H54 (cell line): ENCODE results near the gene GBA3.

Experiments
- DNase-seq: peaks from one replicate; pipeline ENCODE4 v3.0.0; 2011; ENCODE audit warnings: low spot score, mixed read lengths; ENCODE audit not compliant: insufficient read length
- FAIRE-seq: peaks from 3 replicates; lab custom pipeline; 2011; peaks lifted over from hg19 to GRCh38; lab: Jason Lieb, UNC
- POLR2A ChIP-seq: IDR thresholded peaks from 2 replicates; pipeline ENCODE4 v1.6.1; 2011; ENCODE audit warnings: low read depth, mild to moderate bottlenecking, low read length

The GBA3 gene

DNA sequence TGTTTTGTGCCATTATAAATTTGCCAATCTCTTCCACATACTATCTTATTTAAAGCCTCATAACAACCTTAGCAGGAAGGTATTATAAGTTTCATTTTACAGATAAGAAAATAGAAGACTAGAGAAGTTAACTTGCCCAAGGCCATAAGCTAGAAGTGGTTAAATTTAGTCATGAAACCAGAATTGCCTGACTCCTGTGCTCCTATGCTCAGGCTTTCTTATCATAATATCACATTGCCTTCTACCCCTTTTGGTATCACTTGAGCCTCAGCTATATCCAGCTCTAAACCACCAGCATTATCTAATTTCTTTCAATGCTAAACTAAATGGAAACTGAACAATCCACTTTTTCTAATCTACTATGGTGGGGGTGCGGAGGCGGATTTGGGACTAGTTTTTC lies 164.7 kb downstream of the GBA3 start:
- FAIRE-seq: no peak
- DNase-seq: no peak
- TF ChIP-seq POLR2A: no peak

- TF ChIP-seq POLR2A: no peak
- FAIRE-seq: no peak
Observed at GRCh38 chr4:22859318-22859717, 166.6 kb downstream of the GBA3 start.

More at GRCh38 chr4:22859318-22859717, 166.6 kb downstream of the GBA3 start:
- DNase-seq: no peak
